ENCODE measurements around the gene CALML6. TPM values are rescaled to one million over a fixed set of nuclear protein-coding genes. Genes with fewer than 3 reads are reported as not detected.

CALML6 gene
- total RNA-seq, 4 donors from 2014 or later = 0.13 TPM; not detected in 3

- intact Hi-C loops (cut with DNase I) = loop anchor here (5.0 kb wide), 1 partner anchor 115 kb away; the partner anchor contains the start of gene NADK
- DNase-seq = no peak
- Histone ChIP-seq H3K27ac (peak overlapping the region in 1 of 3 donors; percentile 88), H3K36me3 (no peaks in the 10 kb centered on the region), H3K4me3 (replicated peaks in 1 of 3) (no peak overlapping the region), H3K9me3 (no peaks in the 10 kb centered on the region), H3K27me3 (no peaks in the 10 kb centered on the region), H3K4me1 (peaks cover 34 to 45% of the 10 kb centered on the region in 2 donors)
- no peak for TF ChIP-seq CTCF (IDR thresholded peaks at IDR 0.05)
- TF ChIP-seq POLR2A (IDR thresholded peaks at IDR 0.05) = no peak
- WGBS, 2 donors = 83 to 87% methylated on average over 7 of the region's 7 CpGs
These were observed 22.3 kb upstream of the CALML6 start for GRCh38 chr1:1892763-1893120.

- Histone ChIP-seq H3K9me3 (no peaks in the 10 kb centered on the region), H3K36me3 (no peaks in the 10 kb centered on the region), H3K27ac (no peak overlapping the region), H3K27me3 (no peaks in the 10 kb centered on the region), H3K4me3 (replicated peaks in 1 of 3) (no peak overlapping the region), H3K4me1 (peaks cover 32 to 38% of the 10 kb centered on the region in 2 donors)
- intact Hi-C loops (cut with DNase I) = loop anchor here (5.0 kb wide), 1 partner anchor 116 kb away; the partner anchor contains the start of gene NADK
- DNase-seq = no peak
- WGBS, 2 donors = 86 to 91% methylated on average over 14 to 19 of the region's 19 CpGs
- TF ChIP-seq CTCF (IDR thresholded peaks at IDR 0.05) (no peak), POLR2A (IDR thresholded peaks at IDR 0.05) (no peak)
These were observed 21.6 kb upstream of the CALML6 start for GRCh38 chr1:1893291-1893985.

GRCh38 chr1:1893997-1894353, 21.1 kb upstream of the CALML6 start:
- DNase-seq = no peak
- intact Hi-C loops (cut with DNase I) = loop anchor here (5.0 kb wide), 1 partner anchor 117 kb away; the partner anchor contains the start of gene NADK
- TF ChIP-seq POLR2A (IDR thresholded peaks at IDR 0.05) = no peak
- TF ChIP-seq CTCF (IDR thresholded peaks at IDR 0.05) = no peak
- no peaks in the 10 kb centered on the region for H3K9me3 ChIP-seq
- 100% methylated on average over 1 of the region's 2 CpGs; no CpG with 5 or more reads in 1 of the 2 donors for WGBS, 2 donors
- H3K36me3 ChIP-seq = no peaks in the 10 kb centered on the region
- H3K4me1 ChIP-seq = peaks cover 28 to 33% of the 10 kb centered on the region in 2 donors
- no peak overlapping the region for H3K27ac ChIP-seq
- H3K27me3 ChIP-seq = no peaks in the 10 kb centered on the region
- no peak overlapping the region for H3K4me3 ChIP-seq (replicated peaks in 1 of 3)

GRCh38 chr1:1894354-1895059, 20.6 kb upstream of the CALML6 start:
- peak; percentile 75 to 77 for DNase-seq
- H3K9me3 ChIP-seq = no peaks in the 10 kb centered on the region
- intact Hi-C loops (cut with DNase I) = loop anchor here (5.0 kb wide), 1 partner anchor 117 kb away; the partner anchor contains the start of gene NADK
- H3K27ac ChIP-seq = peak overlapping the region in 2 of 3 donors; percentile 23 to 43
- TF ChIP-seq CTCF (IDR thresholded peaks at IDR 0.05) (no peak), POLR2A (IDR thresholded peaks at IDR 0.05) (no peak)
- WGBS, 2 donors = 8 to 14% methylated on average over 7 to 14 of the region's 14 CpGs
- H3K4me3 ChIP-seq (replicated peaks in 1 of 3) = no peak overlapping the region
- no peaks in the 10 kb centered on the region for H3K36me3 ChIP-seq
- H3K4me1 ChIP-seq = peaks cover 23 to 27% of the 10 kb centered on the region in 2 donors
- no peaks in the 10 kb centered on the region for H3K27me3 ChIP-seq

- intact Hi-C loops (cut with DNase I) = no loop called here
- Histone ChIP-seq H3K27me3 (no peaks in the 10 kb centered on the region), H3K4me3 (replicated peaks in 1 of 3) (no peak overlapping the region), H3K4me1 (peaks cover 20 to 27% of the 10 kb centered on the region in 2 donors), H3K9me3 (no peaks in the 10 kb centered on the region), H3K36me3 (no peaks in the 10 kb centered on the region), H3K27ac (peak overlapping the region in 2 of 3 donors; percentile 23 to 43)
- TF ChIP-seq CTCF (IDR thresholded peaks at IDR 0.05) (no peak), POLR2A (IDR thresholded peaks at IDR 0.05) (no peak)
- WGBS, 2 donors = 26 to 52% methylated on average over 9 to 10 of the region's 10 CpGs
- DNase-seq = no peak
These were observed 20.0 kb upstream of the CALML6 start for GRCh38 chr1:1895060-1895418.

Data from thyroid gland (tissue), 4 donors.